GM19193 (cell line): ENCODE measurements around the gene FSTL4.

Experiments
- POLR2A ChIP-seq: IDR thresholded peaks from 4 replicates; pipeline ENCODE4 v1.6.1; 2011; ENCODE audit not compliant: insufficient read depth, insufficient read length; ENCODE audit errors: extremely low read depth

FSTL4 gene

DNA sequence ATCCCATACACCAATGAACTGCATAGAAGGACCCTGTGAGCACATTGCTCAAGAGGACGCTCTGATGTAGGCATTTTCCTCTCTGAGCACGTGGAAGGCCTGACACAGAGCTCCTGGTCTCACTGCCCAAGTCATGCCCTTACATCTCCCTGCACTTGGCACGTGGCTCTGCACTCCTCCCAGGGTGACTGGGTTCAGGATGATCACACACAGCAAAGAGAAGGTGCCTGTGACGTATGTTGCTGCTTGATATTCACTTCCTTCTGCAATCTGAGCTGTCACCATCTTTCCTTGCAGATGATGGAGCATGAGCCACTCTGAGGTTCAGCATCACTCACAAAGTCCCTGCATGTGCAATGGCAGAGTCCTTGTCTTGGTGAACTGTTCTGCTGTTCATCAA lies 125.2 kb downstream of the FSTL4 start:
- no peak for TF ChIP-seq POLR2A

- no peak for TF ChIP-seq POLR2A
Observed at GRCh38 chr5:133485468-133485867, 126.9 kb downstream of the FSTL4 start.

DNA sequence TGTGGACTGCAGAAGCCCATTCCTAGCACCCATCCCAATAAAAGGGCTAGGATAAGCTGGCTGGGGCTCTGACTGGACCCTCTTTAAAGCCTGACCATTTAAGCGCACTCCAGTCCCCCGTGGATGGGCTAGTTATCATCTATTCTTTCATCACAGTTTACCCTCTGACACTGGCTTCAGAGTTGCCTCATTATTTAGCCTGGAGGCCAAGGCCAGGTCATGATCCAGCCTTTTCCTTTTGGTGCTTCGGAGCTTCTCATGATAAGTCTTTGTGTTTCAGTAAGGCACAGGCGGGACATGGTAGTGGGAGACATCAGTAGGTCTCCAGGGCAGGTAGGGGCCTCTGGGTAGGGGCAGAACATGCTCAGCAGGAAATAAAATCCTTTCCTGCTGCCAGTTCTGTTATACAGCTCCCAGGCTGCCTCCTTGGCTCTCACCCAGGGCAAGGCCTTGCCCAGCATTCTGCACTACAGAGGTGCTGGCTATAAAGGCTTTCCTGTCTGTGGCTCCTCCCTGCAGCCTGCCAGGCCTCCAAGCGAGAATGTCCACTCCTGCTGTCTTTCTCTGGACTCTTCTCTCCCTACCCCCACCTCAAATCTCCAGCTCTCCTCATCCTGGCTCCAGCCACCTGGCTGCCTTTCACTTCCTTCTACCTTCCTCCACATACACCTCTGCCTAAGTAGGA lies 128.8 kb downstream of the FSTL4 start:
- no peak for TF ChIP-seq POLR2A

- TF ChIP-seq POLR2A: no peak
Observed at GRCh38 chr5:133482028-133482427, 130.3 kb downstream of the FSTL4 start.

GRCh38 chr5:133480866-133481265 lies 131.5 kb downstream of the FSTL4 start:
- TF ChIP-seq POLR2A: no peak

DNA sequence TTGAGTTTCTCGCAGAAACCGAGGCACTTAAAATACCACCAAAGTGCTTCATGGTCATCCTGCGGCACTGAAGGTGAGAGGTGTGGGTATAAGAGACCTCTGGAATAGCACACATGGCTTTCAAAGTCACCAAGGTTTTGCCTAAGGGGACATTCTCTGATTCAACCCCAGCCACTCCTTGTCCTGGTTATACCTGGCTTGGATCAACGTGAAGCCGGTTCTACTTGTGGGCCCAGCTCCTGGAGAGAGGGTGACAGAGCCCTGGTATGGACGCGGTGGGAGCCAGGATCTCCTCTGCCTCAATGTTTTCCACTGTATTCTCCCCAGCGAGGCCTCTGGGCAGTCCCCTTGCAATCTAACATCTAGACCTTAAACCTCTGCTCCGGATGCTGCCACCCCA lies 132.0 kb downstream of the FSTL4 start:
- no peak for TF ChIP-seq POLR2A

- no peak for TF ChIP-seq POLR2A
Observed at GRCh38 chr5:133478199-133478985, 133.9 kb downstream of the FSTL4 start.

GRCh38 chr5:133475986-133476385 lies 136.4 kb downstream of the FSTL4 start:
- TF ChIP-seq POLR2A: no peak

- TF ChIP-seq POLR2A: no peak
Observed at GRCh38 chr5:133474851-133475590, 137.3 kb downstream of the FSTL4 start.

DNA sequence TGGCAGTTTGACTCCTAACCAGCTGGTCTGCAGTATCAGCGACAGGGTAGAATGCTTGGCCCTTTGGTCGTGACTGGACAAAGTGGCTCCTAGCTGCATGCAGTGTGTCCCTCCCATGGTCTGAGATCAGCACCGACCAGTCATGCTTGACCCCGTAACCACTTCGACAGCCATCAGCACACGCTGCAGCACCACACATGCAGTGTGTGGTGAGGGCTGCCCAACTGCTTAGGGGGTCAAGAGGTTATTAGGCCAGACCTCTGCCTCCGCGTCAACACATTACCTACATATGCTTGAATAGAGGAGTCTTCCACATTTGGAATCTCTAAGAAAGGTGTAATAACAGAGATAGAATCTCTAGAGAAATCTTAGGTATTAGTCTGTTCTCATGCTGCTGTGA lies 139.1 kb downstream of the FSTL4 start:
- TF ChIP-seq POLR2A: no peak

DNA sequence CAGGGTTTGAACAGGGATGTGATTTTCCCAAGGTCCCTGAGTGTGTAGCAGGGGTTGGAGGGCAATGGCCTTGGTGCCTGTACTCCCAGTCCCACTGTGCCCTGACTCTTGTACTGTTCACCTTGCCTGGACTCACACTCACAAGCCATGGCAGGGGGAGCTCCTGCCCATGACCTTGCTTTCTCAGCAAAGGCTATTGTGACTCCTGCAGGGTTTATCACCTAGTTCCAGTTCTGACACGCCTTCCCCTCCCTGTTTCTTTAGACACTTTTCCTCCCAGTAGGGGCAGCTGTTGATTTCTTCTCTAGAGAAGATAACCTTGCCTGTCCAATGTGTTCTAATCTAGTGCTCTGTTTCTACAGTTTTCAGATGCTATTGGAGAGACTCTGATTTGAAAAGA lies 139.5 kb downstream of the FSTL4 start:
- TF ChIP-seq POLR2A: no peak

GRCh38 chr5:133471699-133472098 lies 140.6 kb downstream of the FSTL4 start:
- TF ChIP-seq POLR2A: no peak

- TF ChIP-seq POLR2A: no peak
Observed at GRCh38 chr5:133470841-133471240, 141.5 kb downstream of the FSTL4 start.

GRCh38 chr5:133469846-133470245 lies 142.5 kb downstream of the FSTL4 start:
- TF ChIP-seq POLR2A: no peak

DNA sequence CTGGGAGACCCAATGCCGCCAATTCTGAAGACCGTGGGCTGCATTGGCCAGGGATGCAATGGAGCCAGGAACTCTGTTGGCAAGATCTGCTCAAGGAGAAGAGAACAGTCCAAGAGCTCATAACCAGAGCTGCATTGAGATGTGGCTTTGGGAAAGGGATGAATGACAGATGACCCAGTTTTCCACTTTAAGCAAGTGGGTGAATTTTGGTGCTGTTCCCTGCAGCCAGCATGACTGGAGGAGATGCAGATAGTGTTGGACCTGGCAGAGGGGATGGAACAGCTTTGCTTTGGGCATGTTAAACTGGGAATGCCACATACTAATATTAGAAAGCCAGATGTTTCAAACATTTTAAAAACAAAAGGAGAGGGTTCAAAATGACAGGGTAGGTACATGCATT lies 143.1 kb downstream of the FSTL4 start:
- TF ChIP-seq POLR2A: no peak

DNA sequence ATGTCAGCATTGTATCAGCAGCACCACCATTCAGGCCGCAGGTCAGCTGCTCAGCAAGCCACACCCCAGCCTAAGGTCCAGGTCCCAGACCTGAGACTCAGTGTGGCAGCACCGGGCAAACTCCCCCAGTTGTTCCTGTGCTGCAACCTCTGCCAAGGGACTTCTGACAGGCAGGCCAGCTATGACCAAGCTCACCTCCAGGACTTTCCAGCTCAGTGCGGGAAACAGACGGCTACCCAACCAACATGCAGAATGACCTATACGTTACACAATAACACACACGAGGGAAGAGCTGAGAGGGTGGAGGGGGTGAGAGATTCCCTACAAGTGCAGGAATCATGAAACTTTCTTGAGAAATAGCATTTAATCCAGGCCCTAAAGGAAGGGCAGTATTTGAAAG lies 143.7 kb downstream of the FSTL4 start:
- TF ChIP-seq POLR2A: no peak

DNA sequence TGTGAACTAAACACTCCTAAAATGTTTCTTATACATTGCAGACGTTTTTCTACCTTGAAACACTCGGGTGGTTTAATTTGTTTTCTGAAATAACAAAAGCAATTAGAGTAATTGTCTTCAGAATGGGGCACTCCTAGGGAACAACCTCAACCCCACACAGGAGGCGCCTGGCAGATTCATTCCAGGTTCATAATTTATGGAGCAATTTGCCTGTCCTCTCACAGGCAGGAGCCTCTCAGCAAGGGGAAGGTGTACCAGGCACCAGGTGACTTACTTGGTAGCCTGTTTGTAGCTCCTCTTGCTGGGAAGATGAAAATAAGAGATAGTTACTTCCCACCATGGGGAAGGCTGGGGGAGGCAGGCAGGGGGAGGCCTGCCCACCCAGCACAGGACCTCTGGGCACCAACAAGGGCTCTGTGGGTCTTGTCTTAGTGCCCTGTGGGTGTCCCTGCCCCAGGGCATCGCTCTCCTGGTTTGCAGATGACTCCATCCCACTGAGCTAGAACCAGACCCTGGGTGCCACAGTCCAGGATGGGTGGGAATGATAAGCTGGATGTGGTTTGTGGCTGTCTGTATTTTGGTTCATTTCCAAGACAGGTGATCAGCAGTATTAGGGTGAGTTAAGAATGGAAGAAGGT lies 144.4 kb downstream of the FSTL4 start:
- no peak for TF ChIP-seq POLR2A
